GM12865 (cell line): ENCODE data around the gene CASP1.
"Not testable (repeated sequence)": the region's sequence is repeated elsewhere in the genome, so short reads cannot be mapped to it uniquely, and the experiment has no call there.

Experiments
- DNase-seq: peaks from one replicate; pipeline ENCODE4 v3.0.0; 2010; ENCODE audit warnings: low read depth
- H3K4me3 ChIP-seq: 2 replicates; pipeline ENCODE4 v1.5.1; 2011; ENCODE audit warnings: mild to moderate bottlenecking, low read depth, low read length, control low read depth
- TF ChIP-seq, protein P1 (sequence below): IDR thresholded peaks from 2 replicates; pipeline ENCODE4 v1.5.1; 2011; ENCODE audit warnings: low read length, control low read depth, low read depth, inconsistent platforms; ENCODE audit not compliant: insufficient read depth; ENCODE audit errors: missing control alignments

Gene CASP1

DNA sequence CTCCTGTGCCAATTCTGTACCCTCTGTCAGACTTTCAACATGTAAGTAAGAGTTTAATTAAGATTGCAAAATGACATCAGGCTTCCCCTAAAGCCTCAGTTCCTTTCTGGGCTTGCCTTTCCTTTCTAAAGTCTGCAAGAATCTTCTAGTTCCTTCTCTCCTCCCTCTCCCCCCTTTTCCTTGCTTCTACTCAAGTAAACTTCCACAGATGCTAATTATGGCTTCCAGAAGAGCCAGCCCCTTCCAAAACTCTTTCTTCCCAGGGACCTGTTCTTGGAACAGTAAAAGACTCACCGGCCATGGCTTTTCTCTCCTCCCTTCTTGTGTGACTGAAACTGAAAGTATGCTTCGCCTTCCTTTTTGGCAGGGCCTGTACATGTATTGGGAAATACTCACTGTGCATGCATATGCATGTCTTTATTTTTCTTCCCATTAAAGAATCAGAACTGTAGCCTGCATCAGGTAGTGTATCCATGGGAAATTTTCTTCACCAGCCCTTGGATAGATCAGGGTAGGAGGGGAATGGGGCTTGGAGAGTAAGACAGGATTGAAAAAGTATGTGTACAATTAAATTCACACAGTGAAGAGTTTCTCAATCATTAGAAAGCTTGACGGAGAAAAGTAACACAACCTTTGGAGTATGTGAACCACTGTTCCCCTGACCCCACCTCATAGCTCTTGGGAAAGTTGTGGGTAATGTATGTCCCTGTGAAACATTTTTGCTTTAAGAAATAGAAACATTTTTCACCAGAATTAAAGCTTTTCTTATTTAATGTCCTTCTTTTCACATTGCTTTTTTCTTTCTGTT lies at the start of gene CASP1:
Gene CASP1 (minus strand): TSS at position 332 of the 808 bp plus-strand sequence. CDS start 31 bp downstream, at position 301.
- peak; percentile 64 for DNase-seq
- TF ChIP-seq, protein P1, sequence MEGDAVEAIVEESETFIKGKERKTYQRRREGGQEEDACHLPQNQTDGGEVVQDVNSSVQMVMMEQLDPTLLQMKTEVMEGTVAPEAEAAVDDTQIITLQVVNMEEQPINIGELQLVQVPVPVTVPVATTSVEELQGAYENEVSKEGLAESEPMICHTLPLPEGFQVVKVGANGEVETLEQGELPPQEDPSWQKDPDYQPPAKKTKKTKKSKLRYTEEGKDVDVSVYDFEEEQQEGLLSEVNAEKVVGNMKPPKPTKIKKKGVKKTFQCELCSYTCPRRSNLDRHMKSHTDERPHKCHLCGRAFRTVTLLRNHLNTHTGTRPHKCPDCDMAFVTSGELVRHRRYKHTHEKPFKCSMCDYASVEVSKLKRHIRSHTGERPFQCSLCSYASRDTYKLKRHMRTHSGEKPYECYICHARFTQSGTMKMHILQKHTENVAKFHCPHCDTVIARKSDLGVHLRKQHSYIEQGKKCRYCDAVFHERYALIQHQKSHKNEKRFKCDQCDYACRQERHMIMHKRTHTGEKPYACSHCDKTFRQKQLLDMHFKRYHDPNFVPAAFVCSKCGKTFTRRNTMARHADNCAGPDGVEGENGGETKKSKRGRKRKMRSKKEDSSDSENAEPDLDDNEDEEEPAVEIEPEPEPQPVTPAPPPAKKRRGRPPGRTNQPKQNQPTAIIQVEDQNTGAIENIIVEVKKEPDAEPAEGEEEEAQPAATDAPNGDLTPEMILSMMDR, result no peak
- H3K4me3 ChIP-seq, result peak within 1 kb of the TSS; percentile 73

DNA sequence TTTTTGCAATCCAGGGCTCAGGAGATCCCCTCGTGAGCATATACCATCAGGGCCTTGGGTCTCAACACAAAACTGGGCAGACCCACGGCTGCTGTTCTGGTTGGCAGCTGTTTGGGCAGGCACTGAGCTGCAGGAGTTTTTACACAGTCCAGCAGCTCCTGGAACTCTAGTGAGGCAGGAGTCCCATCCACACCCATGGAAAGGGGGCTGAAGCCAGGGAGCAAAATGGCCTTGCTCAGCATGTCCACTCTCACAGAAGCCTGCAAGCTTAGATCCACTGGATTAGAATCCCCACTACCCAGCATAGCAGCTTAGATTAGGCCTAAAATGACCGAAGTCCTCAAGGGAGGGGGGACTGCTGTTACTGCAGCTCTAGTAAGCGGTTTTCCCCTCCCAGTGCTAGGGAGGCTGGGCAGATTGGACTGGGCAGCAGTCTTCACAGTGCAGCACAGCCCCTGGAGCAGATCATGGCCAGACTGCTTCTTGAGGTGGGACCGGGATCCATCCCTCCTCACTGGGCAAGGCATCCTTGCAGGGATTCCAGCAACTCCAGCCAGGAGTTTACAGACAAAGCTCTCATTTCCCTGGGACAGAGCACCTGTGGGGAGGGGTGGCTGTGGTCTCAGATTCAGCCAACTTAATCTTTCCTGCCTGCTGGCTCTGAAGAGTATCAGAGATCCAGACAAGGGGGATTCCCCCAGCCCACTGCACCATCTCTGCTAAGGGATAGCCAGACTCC lies 46.6 kb upstream of the CASP1 start:
- TF ChIP-seq, protein P1, result no peak
- H3K4me3 ChIP-seq, result no peak overlapping the region
- DNase-seq, result no peak

DNA sequence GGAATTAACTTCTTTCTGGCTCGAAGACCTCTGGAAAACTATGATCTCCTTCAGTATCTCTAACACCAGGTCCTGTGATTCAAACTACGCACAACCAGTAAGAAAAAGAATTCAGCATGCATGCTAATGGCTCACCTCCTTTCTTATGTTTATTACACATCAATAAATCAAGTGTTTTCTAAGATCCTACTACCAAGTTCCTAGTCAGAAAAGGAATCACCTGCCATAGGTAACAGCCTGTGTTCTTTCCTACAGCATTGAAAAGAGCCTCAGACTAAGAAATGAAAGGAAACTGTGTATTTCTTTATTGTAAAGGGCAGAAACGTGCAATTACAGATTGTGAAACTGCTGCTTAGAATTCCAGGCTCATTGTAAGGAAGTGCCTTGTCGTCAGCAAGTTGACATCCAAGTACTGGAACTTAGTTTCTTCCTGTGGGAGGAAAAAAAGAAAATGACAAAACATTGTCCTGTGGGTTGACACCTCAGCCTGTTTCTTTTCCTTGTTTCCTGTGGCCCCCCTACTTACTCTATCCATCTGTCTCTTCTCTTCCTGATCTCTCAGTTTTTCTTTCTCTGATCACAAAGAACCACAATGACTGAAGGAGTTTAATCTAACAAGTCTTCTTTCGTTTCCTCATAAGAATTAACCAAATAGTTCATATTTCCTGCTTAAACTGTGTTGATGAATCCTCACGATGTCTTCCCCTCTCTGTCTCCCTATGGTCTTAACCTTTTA lies 45.4 kb upstream of the CASP1 start:
- not testable (repeated sequence) for DNase-seq, H3K4me3 ChIP-seq

DNA sequence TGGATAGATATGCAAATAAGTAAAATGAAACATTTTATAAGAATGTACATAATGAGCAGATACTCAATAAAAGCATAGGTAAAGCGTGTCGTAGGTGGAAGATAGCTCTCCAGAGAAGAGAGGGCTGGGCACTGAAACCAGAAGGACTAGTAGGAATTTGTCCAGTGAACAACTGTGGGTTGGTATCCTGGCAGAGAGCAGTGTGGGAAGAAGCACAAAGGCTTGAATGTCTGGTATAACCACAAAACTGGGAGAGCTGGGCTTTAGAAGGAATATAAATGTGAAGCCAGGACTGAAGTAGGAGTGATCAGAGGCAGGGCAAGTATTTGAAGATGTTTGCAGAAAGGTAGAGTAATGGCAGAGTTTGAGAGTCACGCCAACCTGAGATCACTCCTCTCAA lies 43.3 kb upstream of the CASP1 start:
- DNase-seq, result no peak
- TF ChIP-seq, protein P1, result no peak
- H3K4me3 ChIP-seq, result no peak overlapping the region

DNA sequence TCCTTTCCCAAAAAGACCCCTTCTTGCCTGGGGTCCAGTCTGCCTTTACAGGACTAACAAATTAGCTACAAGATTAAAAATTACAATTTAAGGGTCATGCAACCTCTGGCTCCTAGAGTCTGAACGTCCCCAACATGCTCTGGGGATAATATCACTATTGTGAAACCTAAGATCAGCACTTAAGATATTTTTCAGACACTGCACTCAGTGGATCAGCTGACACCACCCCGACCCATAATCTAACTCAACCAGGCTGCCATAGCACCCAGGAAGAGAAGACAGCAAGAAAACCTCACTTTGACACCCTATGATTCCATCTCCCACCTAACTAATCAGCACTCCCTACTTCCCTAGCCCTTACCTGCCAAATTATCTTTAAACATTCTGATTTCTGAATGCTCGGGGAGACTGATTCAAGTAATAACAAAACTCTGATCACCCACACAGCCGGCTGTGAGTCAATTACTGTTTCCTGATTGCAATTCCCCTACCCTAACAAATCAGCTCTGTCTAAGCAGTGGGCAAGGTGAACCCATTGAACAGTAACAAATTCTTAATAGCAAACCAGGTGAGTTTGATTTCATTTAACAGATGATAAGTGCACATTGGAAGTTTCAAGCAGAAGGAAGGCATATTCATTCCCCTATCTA lies 42.3 kb upstream of the CASP1 start:
- not testable (repeated sequence) for H3K4me3 ChIP-seq, DNase-seq

DNA sequence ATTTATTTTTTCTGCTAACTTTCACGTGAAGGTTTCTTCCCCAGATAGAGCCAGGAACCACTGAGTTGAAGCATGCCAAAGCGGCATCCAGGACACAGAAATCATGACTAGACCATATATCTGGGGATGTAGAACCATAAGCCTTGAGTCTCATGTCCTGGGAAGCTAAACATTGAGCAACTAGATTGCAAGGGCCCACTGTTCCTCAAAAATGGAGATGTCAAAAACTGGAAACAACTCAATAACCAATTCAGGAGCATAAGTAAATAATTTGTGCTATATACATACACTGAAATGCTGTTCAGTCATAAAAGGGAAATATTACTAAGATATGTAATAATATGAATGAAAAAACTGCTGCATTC lies 39.2 kb upstream of the CASP1 start:
- TF ChIP-seq, protein P1, result no peak
- H3K4me3 ChIP-seq, result no peak overlapping the region
- DNase-seq, result no peak

DNA sequence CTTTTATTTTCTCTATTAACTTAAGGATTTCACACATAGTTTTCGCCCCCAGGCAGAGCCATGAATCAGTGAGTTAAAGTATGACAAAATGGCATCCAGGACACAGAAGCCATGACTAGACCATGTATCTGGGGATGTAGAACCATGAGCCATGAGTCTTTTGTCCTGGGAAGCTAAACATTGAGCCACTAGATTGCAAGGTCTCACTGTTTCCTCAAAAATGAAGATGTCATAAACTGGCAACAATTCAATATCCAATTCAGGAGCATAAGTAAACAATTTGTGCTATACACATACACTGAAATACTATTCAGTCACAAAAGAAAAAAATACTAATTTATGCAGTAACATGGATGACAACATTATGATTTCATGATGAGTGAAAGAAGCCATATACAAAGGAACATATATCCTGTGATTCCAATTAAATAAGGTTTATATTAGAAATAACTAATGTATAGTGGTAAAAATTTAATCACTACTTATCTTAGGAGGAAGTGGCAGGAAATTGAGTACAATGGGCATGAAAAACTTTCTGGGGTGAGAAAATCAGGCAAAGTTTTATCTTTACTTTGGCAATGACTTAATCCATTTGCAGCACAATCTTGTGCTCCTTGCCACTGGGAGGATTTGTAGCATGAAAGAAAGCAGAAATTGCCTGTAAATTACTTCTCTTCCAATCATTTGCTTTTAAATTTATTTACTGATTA lies 38.7 kb upstream of the CASP1 start:
- H3K4me3 ChIP-seq, result no peak overlapping the region
- DNase-seq, result no peak
- TF ChIP-seq, protein P1, result no peak

DNA sequence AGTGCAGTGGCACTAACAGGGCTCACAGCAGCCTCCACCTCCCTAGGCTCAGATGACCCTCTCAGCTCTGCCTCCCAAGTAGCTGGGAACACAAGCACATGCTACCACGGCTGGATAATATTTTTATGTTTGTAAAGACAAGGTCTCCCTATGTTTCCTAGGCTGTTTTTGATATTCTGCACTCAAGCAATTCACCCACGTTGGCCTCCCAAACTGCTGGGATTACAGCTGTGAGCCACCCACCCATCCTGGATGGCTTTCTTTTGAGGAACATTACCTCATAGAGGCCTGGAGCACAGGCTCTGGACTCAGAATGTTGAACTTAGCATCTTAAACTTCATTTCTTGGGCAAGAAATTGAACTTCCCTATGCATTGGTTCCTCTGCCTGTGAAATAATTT lies 37.1 kb upstream of the CASP1 start:
- not testable (repeated sequence) for H3K4me3 ChIP-seq, DNase-seq
